Kidney (tissue), 14 donors: ENCODE results near the gene SCGB3A2. TPM values are rescaled to one million over a fixed set of nuclear protein-coding genes. Genes with fewer than 3 reads are reported as not detected.
A peak's percentile ranks its signal among the peaks of the same experiment; 100 is the strongest.

Experiments
- DNase-seq, 5 donors: peaks; one replicate each; pipeline ENCODE4 v3.0.0-alpha.2; 2013 to 2020
- FAIRE-seq: peaks from 2 replicates; lab custom pipeline; 2012; peaks lifted over from hg19 to GRCh38; lab: Jason Lieb, UNC
- H3K27ac ChIP-seq, 2 donors: one replicate each; pipeline ENCODE4 v1.7.0; 2013; ENCODE audit warnings: low read depth in 2 of 2, low read length in 2 of 2, inconsistent platforms in 1 of 2
- H3K27me3 ChIP-seq: one replicate; pipeline ENCODE4 v1.7.1; 2013; ENCODE audit warnings: low read length, inconsistent platforms; ENCODE audit not compliant: control insufficient read depth, insufficient read depth
- H3K36me3 ChIP-seq, 3 donors: one replicate each; pipeline versions ENCODE4 v1.7.0 to v1.7.1; 2013; ENCODE audit warnings: low read length in 3 of 3, control low read depth in 1 of 3, inconsistent platforms in 1 of 3; ENCODE audit not compliant: insufficient read depth in 3 of 3, control insufficient read depth in 2 of 3
- H3K4me1 ChIP-seq, 3 donors: one replicate each; pipeline versions ENCODE4 v1.7.0 to v1.7.1; 2013; ENCODE audit warnings: low read length in 3 of 3, inconsistent platforms in 1 of 3, low read depth in 1 of 3; ENCODE audit not compliant: control insufficient read depth in 2 of 3, insufficient read depth in 2 of 3
- H3K4me3 ChIP-seq, 3 donors: one replicate each; pipeline versions ENCODE4 v1.7.0 to v1.8.1; 2013; ENCODE audit warnings: low read length in 3 of 3, control low read depth in 1 of 3, inconsistent platforms in 1 of 3
- H3K9ac ChIP-seq, 3 donors: one replicate each; pipeline versions ENCODE4 v1.7.0 to v1.7.1; 2013; ENCODE audit warnings: low read length in 3 of 3, control low read depth in 1 of 3, inconsistent platforms in 1 of 3
- H3K9me3 ChIP-seq, 3 donors: one replicate each; pipeline versions ENCODE4 v1.7.0 to v1.7.1; 2013; ENCODE audit warnings: low read length in 3 of 3, control low read depth in 1 of 3, inconsistent platforms in 1 of 3; ENCODE audit not compliant: control insufficient read depth in 2 of 3, insufficient read depth in 1 of 3
- intact Hi-C: fragments of 100-400 bp; cut with DNase I; formaldehyde crosslinking; loops from one replicate; pipeline ENCODE4 v1.11.1; 2022
- polyA plus RNA-seq: library from polyadenylated mRNA; stranded (reverse); fragments of 350-450 nt; fragmentation: Illumina TruSeq; extraction: RNeasy Lipid Tissue Mini Kit (QIAGEN cat#74804); gene quantifications from one replicate; pipeline ENCODE4 v1.2.3, GENCODE V29; 2014; ENCODE audit warnings: low read depth, low replicate concordance; ENCODE audit not compliant: insufficient read depth
- total RNA-seq: library from RNA; stranded (reverse); fragmentation: NEBNext Ultra II Directional; extraction: Animal tissue kit (Norgen Biotek cat#: 25700); gene quantifications from one replicate; pipeline ENCODE4 v1.2.1, GENCODE V29; 2021
- TF ChIP-seq, protein P1 (sequence below): IDR thresholded peaks from 3 replicates; pipeline ENCODE4 v1.5.1; 2012; ENCODE audit warnings: mild to moderate bottlenecking, moderate library complexity, borderline replicate concordance; ENCODE audit not compliant: insufficient read depth; ENCODE audit errors: extremely low read depth
- donor health status: control.
- donor health status: control.
- donor health status: control.
- donor health status: control.
- donor health status: control.
- donor health status: DM: yes; HTN: yes; CAD: no.
- donor health status: Normal renal cell carcinoma (clear cell type).

The SCGB3A2 gene
- total and polyA plus RNA-seq, 2 donors from 2014 or later = not detected

GRCh38 chr5:147887026-147887627 is 8.6 kb downstream of the SCGB3A2 start:
- DNase-seq (peak in 2 of 5 donors; percentile 18 to 24), FAIRE-seq (no peak)
- H3K36me3 ChIP-seq = no peaks in the 10 kb centered on the region
- no peak overlapping the region for H3K4me3 ChIP-seq
- TF ChIP-seq, protein P1, sequence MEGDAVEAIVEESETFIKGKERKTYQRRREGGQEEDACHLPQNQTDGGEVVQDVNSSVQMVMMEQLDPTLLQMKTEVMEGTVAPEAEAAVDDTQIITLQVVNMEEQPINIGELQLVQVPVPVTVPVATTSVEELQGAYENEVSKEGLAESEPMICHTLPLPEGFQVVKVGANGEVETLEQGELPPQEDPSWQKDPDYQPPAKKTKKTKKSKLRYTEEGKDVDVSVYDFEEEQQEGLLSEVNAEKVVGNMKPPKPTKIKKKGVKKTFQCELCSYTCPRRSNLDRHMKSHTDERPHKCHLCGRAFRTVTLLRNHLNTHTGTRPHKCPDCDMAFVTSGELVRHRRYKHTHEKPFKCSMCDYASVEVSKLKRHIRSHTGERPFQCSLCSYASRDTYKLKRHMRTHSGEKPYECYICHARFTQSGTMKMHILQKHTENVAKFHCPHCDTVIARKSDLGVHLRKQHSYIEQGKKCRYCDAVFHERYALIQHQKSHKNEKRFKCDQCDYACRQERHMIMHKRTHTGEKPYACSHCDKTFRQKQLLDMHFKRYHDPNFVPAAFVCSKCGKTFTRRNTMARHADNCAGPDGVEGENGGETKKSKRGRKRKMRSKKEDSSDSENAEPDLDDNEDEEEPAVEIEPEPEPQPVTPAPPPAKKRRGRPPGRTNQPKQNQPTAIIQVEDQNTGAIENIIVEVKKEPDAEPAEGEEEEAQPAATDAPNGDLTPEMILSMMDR = peak; percentile 16
- no peak overlapping the region for H3K27ac ChIP-seq
- no peaks in the 10 kb centered on the region for H3K9me3 ChIP-seq
- no peaks in the 10 kb centered on the region for H3K4me1 ChIP-seq
- no peaks in the 10 kb centered on the region for H3K27me3 ChIP-seq
- intact Hi-C loops = no loop called here
- H3K9ac ChIP-seq = no peak overlapping the region

DNA sequence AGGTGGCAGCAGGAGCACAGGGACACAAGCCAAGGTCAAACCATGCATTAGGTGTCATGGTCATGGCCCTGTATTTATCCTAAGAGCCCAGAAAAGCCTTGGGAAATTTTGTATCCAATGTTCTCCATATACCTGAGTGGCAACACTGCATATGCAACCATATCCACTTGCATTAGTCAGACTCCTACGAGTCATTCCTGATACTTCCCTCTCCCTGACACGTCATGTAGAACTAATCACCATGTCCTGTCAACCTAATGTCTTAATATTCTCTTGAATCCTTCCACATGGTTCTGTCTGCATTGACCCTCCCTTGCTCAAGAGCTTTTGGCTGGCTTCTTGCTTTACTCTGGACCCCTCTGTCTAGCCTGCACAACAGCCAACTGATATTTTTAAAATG is 9.4 kb downstream of the SCGB3A2 start:
- Histone ChIP-seq H3K4me1 (no peaks in the 10 kb centered on the region), H3K4me3 (no peak overlapping the region), H3K27ac (no peak overlapping the region), H3K9ac (no peak overlapping the region), H3K27me3 (no peaks in the 10 kb centered on the region), H3K9me3 (no peaks in the 10 kb centered on the region), H3K36me3 (no peaks in the 10 kb centered on the region)
- no peak for FAIRE-seq
- intact Hi-C loops = no loop called here
- TF ChIP-seq, protein P1 = no peak
- no peak for DNase-seq

- no peaks in the 10 kb centered on the region for H3K36me3 ChIP-seq
- H3K4me1 ChIP-seq = no peaks in the 10 kb centered on the region
- DNase-seq (no peak), FAIRE-seq (no peak)
- no peak overlapping the region for H3K27ac ChIP-seq
- no peaks in the 10 kb centered on the region for H3K9me3 ChIP-seq
- TF ChIP-seq, protein P1 = no peak
- intact Hi-C loops = no loop called here
- H3K4me3 ChIP-seq = no peak overlapping the region
- no peak overlapping the region for H3K9ac ChIP-seq
- no peaks in the 10 kb centered on the region for H3K27me3 ChIP-seq
These were observed 14.3 kb downstream of the SCGB3A2 start for GRCh38 chr5:147892696-147893296.

GRCh38 chr5:147893820-147894219 is 15.3 kb downstream of the SCGB3A2 start:
- H3K9ac ChIP-seq = no peak overlapping the region
- no peak overlapping the region for H3K27ac ChIP-seq
- H3K36me3 ChIP-seq = no peaks in the 10 kb centered on the region
- TF ChIP-seq, protein P1 = no peak
- no peaks in the 10 kb centered on the region for H3K9me3 ChIP-seq
- intact Hi-C loops = no loop called here
- DNase-seq = no peak
- no peak overlapping the region for H3K4me3 ChIP-seq
- FAIRE-seq = no peak
- H3K27me3 ChIP-seq = no peaks in the 10 kb centered on the region
- H3K4me1 ChIP-seq = no peaks in the 10 kb centered on the region
